HG03558 (cell line): ENCODE results near the gene USF1.
A peak's percentile ranks its signal among the peaks of the same experiment; 100 is the strongest.
"Not testable (repeated sequence)": the region's sequence is repeated elsewhere in the genome, so short reads cannot be mapped to it uniquely, and the experiment has no call there.

Experiments used
- ATAC-seq: cut with Tn5 transposase; IDR thresholded peaks from one replicate; pipeline ENCODE4 v1.9.1; 2021; ENCODE audit warnings: moderate number of reproducible peaks; ENCODE audit not compliant: unreplicated experiment; ENCODE audit errors: extremely low read depth

The USF1 gene

DNA sequence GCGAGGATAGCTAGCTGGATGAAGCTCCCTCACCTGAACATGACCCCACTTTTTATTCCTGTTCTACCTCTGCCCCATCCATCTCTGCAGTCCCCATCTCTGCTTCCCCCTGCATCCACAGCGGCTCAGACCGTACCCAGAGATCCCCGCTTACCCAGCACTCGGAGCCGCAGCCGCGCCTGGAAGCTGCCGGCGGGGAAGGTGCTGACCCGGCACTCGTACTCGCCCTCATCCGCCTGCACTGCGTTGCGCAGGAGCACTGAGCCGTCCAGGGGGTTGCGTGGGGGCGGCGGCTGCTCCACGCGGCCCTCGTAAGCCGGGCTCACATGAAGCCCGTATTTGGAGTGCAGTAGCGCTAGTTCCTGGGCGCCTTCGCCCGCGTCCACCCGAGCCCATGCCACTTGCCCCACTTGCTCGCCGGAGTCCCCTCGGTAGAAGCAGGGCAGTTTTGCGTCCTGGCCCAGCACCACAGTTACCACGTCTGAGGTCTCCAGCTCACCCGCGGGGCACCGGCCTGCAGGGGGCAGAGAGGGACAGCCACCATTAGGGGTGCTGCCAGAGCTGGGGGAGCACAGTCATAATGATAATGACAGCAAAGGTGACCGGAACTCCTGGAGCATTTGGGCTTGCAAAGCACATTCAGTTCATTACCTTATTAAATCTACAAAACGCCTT is 33.8 kb upstream of the USF1 start:
- no peak for ATAC-seq

DNA sequence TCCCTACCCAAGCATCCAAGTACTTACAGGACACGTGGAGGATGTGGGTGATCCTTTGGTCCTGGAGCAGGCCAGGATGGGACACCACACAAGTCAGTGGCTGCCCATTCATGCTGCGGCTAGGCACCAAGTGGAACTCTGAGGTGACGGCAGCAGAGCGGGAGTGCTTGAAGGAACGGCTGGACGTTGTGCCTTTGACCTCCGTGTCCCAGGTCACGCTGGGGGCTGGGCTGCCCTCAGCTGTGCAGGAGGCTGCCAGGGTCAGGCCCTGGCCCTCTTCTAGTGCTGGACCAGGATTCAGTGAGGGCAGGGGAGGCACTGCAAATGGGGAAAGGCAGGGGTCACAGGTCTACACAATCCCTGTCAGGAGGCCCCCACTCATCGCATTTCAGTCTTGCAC is 31.6 kb upstream of the USF1 start:
- ATAC-seq: no peak

DNA sequence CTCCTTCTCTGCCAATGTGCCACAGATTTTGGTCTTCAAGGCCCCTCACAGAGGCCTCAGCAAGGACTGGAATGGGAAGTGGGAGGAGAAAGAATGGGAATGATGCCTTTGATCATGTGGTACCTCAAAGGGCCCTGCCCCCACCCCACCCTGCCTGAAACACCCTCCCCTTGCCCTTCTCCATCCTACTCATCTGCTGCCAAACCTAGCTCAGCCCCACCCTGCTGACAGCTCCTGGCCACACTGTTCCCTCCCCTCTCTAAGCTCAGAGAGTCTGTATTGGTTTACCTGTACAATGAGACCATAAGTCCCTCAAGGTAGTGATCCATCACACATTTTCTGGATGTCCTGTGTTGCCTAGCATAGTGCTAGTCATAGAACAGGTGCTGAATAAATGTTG is 30.6 kb upstream of the USF1 start:
- ATAC-seq: no peak

DNA sequence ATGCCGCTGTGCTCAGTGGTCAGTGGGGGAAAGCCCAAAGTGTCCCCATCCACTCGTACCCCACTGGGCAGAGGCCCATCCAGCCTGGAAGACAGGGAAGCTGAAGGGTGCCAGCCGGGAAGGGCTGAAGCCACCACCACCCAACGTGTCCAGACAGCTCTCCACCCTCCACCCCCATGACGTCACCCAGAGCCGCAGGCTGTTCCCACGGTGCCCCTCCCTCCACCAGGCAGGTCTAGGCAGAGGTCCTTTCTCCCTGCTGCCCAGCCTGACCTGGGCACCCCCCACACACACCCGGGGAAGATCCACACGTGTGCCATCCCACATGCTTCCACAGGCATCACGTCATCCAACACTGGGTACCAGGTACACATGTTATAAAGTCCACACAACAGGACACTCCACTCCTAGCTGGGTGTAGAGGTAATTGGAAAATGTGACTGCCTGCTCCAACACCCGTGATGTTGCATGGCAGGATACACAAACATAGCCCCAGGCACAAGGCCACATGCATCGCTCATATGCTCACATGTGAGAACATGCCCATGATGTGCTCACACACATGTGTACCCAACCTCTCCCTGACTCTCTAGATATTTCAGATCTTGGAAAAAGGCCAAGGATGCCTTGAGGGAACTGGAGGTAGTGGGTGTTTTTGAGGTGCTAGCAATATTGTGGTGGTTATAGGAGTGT is 29.0 kb upstream of the USF1 start:
- ATAC-seq: no peak

DNA sequence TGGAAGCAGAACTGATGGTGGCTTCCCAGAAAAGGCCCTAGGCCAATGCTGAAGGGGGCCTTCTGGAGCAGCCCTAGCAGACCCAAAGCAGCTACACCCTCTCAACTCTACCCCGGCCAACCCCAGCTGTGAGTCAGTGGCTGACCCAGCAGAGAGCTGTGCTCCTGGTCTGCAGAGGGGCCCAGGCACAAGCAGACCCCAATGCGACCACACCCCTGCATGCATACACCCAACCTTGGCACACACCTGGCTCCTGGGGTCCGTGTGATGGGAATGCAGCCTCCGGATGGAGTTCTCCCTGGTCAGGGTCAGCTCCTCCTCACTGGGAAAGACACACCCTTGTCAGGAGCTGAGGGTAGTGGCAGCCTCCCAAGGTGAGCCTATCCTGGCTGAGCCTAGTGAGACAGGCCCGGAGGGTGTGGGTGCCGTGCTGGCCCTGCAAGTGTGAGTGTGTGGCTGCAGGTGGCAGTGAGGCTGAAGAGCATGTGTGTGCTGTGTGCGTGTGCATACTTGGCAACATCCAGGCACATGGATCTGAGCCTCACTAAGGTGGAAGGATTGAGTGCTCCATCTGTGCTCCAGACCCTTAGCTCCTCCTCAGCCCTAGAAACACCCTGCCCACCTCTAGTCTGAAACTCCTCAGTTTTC is 27.8 kb upstream of the USF1 start:
- no peak for ATAC-seq

DNA sequence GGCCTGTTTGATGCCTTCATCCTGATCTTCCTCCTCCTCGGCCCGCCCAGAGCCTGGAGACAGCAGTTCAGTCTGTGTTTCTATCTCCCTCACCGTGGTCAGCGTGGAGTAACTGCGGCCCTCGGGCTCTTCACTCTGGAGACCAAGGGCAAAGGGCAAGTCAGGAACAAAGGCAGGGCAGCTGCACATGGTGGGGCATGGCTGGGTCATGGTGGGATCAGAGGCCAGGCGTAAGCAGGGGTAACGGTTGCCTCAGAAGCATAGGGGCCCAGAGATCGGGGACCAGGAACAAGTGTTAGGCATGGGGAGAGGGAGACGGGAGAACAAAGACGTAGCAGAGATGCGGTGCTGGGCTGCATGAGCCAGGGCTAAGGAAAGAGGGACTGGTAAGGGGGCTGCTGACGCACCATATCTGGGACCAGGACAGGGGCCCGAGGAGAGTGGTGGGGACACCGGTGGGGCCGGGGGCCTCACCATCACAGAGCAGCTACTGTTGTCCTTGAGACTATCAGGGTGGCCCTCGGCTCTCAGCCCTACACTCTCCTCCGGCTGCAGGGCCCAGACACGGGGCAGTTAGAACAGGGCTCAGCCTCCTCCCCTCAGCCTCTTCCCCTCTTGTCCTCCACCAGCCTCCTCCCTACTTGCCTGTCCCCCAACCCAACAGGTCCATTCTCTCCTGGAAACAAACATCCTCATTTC is 27.1 kb upstream of the USF1 start:
- ATAC-seq: no peak

DNA sequence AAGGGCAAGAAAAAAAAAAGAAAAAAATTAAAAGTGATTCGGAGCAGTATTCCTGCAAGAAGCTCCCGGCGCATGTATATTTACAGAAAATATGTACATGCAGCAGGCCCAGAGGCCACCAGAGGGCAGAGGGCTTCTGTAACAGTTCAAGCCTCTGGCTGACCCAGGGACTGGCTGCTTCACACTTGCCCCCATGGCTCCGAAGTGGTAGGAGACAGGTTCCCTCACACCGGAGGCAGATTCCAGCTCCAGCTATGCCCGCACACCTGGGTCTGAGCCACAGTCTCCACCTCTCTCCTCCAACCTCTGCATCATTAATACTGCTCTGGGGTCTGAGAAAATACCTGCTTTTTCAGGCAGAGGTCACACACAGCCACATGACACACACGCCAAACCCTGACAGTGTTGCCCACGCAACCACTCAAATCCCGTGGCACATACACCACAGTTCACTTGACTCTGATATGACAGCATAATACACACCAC is 26.2 kb upstream of the USF1 start:
- ATAC-seq: no peak

DNA sequence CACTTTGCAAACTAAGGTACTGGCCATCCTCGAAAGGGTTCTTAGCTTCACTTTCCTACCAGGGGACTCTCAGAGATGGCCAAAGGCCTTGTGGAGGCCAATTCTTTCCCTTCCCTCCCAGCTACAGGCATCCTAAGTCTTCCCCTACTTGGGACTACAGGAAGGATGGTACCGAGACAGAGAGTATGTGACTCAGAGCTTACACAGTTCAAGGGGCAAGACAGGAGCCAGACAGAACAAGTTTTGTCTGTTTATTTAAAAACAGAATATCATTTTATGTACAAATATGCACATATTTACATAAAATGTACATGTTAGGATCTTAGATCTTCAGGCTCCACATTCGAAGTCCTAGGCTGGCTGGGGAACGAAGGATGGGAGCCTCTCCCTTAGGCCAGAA is 25.0 kb upstream of the USF1 start:
- no peak for ATAC-seq

DNA sequence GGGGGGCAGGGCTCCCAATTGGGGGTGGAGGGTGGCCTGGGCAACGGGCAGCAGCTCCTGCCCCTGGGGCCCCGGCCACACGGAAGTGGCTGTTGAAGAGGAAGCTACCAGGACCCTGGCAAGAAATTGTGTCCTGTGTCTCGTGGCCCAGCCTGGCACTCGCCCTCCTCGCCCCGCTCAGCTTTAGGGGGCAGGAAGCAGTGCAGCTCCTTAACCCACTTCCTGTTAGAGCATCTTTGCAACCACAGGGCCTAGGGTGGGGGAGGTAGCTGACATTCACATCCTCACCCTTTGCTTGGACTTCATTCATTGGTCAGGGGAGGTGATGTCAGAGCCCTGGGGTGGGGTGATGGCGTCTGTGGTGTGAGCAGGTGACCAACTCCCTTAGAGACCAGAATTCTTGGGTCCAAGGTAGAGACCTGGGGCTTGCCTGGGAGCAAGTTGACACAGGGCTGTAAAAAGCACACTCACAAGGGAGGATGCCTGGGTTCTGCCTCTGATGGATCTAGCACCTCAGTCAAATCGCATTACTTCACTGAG is 24.0 kb upstream of the USF1 start, which contains the start of gene ARHGAP30:
Gene ARHGAP30 (minus strand): TSS at position 161 of the 540 bp plus-strand sequence. CDS start 267 bp downstream, outside the sequence.
- peak; percentile 81 for ATAC-seq

DNA sequence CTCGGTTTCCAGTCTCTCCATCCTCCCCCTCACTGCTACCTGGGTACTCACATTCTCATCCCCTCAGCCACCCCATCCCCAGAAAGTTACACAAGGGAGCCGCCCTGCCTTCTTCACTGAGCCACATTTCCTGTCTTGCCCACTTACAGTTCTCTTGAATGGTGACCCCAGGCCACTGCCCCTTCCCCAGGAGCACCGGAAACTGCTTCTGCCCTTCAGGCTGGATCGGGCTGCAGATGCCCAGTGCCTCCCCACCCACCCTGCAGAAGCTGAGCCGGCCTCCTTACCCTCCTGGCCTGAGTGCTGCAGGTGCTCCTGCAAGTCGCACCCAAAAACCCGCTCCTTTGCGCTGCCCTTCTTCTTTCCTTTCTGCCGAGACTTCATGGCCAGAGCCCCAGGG is 23.5 kb upstream of the USF1 start:
- ATAC-seq: no peak

DNA sequence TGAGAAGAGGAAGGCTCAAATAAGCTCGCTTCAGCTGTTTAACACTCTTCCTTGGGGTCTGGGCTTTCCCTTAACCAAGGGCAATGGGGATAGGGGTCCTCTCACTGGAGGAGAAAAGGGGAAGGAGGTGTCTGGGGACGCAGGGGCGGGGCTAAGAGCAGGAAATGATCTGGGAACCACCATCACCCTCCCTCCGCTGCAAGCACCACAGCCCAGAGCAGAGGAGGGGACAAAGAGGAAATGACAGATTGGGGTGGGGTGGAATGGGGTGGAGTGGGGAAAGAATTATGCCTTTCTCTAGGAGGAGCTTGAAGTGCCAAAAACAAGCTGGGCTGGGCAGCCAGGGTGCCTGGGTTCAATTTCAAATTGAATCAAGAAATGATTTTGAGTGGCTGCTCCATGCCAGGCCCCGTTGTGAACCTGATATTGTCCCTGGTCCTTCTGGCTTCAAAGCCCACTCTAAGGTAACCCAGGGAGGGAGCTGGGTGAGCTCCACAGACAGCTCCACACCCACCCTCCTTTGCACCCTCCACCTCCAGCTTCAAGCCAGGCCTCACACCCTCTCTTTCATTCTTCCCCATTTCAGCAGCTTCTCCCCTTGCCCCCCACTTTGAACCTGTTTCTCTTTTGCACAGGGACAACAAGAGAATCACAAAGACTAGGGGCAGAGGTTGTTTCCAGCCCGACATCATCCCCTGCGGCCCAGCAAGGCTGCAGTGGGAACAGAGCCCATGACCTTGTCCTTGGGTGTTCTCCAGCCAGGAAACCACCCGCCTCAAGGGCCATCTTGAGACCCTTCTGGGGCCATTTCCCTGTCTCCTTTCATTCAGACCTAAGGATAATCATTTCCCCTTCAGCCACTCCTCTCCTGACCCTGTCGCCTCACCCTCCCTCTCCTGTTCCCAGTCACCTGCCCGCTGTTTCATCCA is 22.8 kb upstream of the USF1 start:
- no peak for ATAC-seq

DNA sequence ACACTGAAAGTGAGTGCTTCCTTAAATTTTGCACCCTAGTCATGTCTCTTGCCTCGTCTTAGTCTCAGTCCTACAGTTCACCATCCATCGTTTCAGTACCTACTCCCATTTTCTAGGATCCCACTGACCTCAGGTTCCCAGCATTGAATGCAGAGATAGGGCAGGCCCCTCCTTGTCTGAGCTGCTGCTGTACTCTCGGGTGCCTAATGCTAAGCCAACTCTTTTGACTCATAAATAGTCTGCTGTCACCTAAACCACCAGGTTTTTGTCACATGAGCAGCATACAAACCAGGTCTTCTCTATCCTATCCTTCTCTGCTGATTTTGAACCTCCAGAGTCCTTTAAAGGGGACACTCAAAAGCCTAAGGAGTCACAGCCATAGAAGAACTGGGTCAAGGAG is 20.9 kb upstream of the USF1 start:
- no peak for ATAC-seq

DNA sequence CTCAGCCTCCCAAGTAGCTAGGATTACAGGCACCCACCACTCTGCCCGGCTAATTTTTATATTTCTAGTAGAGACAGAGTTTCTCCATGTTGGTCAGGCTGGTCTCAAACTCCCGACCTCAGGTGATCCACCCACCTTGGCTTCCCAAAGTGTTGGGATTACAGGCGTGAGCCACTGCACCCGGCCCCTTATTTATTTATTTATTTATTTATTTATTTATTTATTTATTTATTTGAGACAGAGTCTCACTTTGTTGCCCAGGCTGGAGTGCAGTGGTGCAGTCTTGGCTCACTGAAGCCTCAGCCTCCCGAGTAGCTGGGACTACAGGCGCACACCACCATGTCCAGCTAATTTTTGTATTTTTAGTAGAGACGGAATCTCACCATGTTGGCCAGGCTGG is 19.9 kb upstream of the USF1 start:
- not testable (repeated sequence) for ATAC-seq

DNA sequence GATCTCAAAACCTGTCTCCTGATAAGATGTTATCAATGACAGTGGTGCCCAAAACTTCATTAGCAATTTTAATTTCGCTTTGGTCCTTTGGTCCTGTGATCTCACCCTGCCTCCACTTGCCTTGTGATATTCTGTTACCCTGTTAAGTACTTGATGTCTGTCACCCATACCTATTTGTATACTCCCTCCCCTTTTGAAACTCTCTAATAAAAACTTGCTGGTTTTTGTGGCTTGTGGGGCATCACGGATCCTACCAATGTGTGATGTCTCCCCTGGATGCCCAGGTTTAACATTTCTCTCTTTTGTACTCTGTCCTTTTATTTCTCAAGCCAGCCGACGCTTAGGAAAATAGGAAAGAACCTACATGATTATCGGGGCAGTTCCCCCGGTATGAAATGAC is 18.2 kb upstream of the USF1 start:
- not testable (repeated sequence) for ATAC-seq

DNA sequence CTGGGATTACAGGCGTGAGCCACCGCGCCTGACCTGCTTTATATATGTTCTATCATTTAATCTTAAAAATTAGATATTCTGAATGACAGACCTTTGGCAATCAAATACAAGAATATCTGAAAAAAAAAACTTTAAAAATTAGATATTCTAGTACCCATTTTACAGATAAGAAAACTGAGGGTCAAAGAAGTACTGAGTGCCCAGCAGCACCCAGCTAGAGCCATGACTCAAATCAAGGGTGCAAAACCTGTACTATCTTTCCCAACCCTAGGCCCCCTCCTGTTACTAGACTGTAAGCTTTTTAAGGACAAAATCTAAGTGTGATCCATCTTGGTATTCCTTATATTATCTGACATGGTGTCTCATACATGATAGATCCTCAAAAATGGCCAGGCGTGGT is 15.6 kb upstream of the USF1 start:
- ATAC-seq: no peak

DNA sequence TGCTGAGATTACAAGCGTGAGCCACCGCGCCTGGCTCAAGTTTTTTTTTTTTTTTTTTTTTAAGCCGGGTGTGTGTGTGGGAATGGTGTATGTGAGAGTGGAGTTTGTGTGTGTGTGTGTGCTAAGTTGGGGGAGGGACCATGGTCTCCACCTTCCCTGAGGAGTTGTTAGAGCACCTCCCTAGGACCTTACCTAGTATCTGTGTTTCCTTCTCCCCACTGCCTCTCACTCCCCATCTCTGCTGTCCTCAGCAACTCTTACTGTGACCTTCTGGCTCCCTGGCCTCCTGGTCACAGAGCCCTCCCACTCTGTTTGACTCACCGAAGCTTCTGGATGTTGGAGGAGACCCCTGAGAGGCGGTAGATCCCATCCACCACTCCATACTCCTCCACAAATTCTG is 13.5 kb upstream of the USF1 start:
- no peak for ATAC-seq

DNA sequence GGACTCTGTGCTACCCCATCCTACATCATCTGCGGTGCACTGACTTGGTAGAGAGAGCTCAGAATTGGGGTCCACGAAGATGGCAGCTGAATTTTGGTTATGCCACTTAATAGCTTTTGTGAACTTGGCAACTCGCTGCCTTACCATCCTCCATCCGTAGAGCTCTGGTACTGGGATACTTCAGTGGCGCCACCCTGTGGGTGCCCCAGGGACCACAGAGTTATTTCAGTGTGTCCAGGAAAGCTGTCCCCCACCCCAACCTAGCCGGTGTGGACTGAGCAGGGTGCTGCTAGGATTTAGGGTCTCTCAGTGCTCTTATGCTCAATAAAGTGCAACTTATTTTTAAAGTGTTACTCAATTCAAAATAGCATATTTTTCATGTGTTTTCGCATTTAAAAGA is 9.0 kb upstream of the USF1 start:
- ATAC-seq: no peak

DNA sequence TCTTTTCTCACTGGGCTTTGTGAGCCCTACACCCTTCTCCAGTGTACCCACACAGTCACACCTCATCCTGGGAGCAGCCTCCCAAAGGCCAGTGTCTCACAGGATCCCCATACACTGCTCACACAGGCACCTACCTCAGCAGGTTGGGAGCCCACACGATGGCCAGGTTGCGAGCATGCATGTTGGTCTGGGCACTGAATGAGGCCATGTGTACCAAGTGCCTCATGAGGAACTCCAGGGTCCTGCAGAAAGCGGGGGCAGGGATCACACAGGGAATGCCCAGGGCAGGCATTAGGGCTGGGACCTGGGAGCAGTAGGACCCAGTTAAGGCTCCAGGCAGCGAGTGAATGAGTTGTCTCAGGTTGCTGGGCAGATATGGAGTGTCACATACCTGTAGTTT is 8.5 kb upstream of the USF1 start:
- ATAC-seq: no peak

DNA sequence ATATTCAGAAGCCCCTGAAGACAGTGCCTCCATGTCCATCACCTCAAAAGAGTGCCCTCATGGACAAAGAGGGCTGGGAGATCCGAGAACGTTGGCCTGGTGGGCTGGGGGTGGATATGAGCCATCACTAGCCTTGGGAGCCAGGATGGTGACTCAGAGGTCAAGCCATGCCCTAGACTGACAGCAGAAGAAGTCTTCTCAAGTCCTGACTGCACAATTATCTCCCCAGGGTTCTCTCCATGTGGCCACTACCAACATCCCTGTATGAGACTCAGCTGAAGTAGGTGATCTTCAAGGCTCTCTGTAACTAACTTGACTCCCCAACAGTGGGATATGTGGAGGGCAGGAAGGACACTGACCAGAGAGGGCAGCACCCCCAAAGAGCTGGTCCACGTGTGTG is 7.1 kb upstream of the USF1 start:
- no peak for ATAC-seq

DNA sequence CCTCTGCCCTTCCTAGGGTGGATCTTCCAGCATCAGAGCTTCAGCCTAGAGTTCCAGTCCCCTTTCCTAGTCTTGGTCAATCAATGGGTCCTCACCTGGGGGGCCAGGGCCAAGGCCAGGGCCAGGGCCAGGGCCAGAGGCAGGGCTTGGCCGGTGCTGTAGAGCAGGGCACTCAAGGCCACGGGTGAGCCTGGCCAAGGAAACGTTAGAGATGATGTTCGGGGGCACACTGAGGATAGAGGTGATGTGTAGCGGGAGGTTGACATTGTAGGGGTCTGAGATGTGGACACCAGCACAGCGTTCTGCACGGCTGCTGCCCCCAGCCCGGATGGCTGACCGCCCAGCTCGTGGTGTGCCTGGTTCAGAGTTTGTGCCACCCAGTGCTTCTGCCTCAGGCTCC is 5.4 kb upstream of the USF1 start:
- ATAC-seq: no peak
